Stimulated activated naive CD4-positive, alpha-beta T cell (primary cell): Measurements from ENCODE around the gene RXRA.

ENCODE experiments used
- DNase-seq, 6 experiments: peaks; one replicate each; lab custom pipeline; 2025; lab: John Stamatoyannopoulos, UW

The RXRA gene

GRCh38 chr9:134382733-134383132 lies 56.5 kb downstream of the RXRA start:
- DNase-seq, result no peak

- DNase-seq, result no peak
Observed at GRCh38 chr9:134383148-134383547, 56.9 kb downstream of the RXRA start.

GRCh38 chr9:134384811-134385479 lies 58.7 kb downstream of the RXRA start:
- DNase-seq, result no peak

- no peak for DNase-seq
Observed at GRCh38 chr9:134385915-134386314, 59.7 kb downstream of the RXRA start.

GRCh38 chr9:134386951-134387831 lies 60.9 kb downstream of the RXRA start:
- DNase-seq, result no peak

GRCh38 chr9:134388289-134388808 lies 62.1 kb downstream of the RXRA start:
- DNase-seq, result no peak

- no peak for DNase-seq
Observed at GRCh38 chr9:134388976-134389375, 62.7 kb downstream of the RXRA start.

GRCh38 chr9:134389642-134390041 lies 63.4 kb downstream of the RXRA start:
- no peak for DNase-seq

GRCh38 chr9:134390537-134390936 lies 64.3 kb downstream of the RXRA start:
- peak; percentile 41 to 61 (median 58) for DNase-seq

- DNase-seq, result peak in 1 of 6 experiments; percentile 52
Observed at GRCh38 chr9:134390947-134391318, 64.7 kb downstream of the RXRA start.

GRCh38 chr9:134391319-134392231 lies 65.3 kb downstream of the RXRA start:
- peak; percentile 18 to 51 (median 37) for DNase-seq

GRCh38 chr9:134392900-134393299 lies 66.6 kb downstream of the RXRA start:
- DNase-seq, result no peak

- no peak for DNase-seq
Observed at GRCh38 chr9:134393582-134394280, 67.5 kb downstream of the RXRA start.

- no peak for DNase-seq
Observed at GRCh38 chr9:134395002-134395517, 68.8 kb downstream of the RXRA start.

GRCh38 chr9:134395737-134396257 lies 69.5 kb downstream of the RXRA start:
- DNase-seq, result no peak

- peak in 4 of 6 experiments; percentile 14 to 28 (median 20) for DNase-seq
Observed at GRCh38 chr9:134396258-134396742, 70.0 kb downstream of the RXRA start.

- DNase-seq, result peak; percentile 18 to 54 (median 48)
Observed at GRCh38 chr9:134396825-134397224, 70.6 kb downstream of the RXRA start.

- DNase-seq, result no peak
Observed at GRCh38 chr9:134398756-134399155, 72.5 kb downstream of the RXRA start.

- no peak for DNase-seq
Observed at GRCh38 chr9:134399435-134400056, 73.3 kb downstream of the RXRA start.

- DNase-seq, result no peak
Observed at GRCh38 chr9:134400283-134400682, 74.0 kb downstream of the RXRA start.
